HG02642 (cell line): Measurements from ENCODE around the gene GPNMB.
A peak's percentile ranks its signal among the peaks of the same experiment; 100 is the strongest.

Experiments
- ATAC-seq: cut with Tn5 transposase; IDR thresholded peaks from one replicate; pipeline ENCODE4 v1.9.1; 2021; ENCODE audit warnings: mild to moderate bottlenecking; ENCODE audit not compliant: unreplicated experiment, poor library complexity

GPNMB gene

DNA sequence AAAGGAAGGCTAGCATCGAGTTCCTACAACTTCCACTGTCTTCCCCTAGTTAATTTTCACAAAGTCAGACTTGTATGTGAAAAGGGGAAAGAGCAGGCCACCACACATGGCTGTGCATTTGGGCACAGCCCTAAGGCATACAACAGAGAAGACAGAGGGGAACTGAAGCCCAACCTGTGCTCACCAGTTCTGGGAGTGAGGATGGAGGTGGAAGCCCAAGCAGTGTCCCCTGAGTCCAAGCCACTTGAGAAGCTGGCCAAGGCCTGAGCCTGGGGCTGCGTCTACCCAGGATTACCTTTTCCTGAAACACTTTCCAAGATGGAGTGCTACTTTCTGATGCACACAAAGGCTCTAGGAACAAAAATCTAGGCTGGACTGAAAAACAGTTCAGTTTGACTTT, 20.3 kb downstream of the GPNMB start:
- no peak for ATAC-seq

DNA sequence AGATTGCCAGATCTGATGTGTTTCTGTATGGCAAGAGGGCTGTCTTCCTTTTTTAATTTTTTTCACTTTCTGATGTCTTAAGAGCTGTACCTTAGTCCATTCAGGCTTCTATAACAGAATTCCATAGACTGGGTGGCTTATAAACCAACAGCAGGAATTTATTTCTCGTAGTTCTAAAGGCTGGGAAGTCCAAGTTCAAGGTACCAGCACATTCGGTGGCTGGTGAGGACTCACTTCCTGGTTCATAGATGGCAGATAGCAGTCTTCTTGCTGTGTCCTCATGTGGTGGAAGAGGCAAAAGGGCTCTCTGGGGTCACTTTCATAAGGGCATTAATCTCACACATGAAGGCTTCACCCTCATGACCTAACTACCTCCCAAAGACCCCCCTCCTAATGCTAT, 20.8 kb downstream of the GPNMB start:
- ATAC-seq = no peak

DNA sequence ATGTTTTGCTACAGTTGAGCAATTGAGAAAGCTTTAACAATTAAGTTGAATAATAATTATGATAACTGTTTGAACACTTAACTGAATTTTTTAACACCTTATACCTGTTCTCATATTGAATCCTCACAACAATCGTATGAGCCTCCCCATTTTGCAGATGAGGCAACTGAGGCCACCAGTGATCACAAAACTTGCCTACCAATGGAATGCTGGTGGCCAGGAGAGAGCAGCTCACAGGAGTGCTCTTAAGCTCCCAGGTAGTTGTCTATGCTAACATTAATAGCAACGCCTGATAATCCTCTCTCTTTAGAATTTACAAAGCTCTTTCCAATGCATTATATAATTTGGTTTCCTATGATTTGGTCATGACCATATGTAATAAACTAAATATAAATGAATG, 21.6 kb downstream of the GPNMB start:
- no peak for ATAC-seq

- ATAC-seq = no peak
Observed at GRCh38 chr7:23268746-23269145, 22.2 kb downstream of the GPNMB start.

DNA sequence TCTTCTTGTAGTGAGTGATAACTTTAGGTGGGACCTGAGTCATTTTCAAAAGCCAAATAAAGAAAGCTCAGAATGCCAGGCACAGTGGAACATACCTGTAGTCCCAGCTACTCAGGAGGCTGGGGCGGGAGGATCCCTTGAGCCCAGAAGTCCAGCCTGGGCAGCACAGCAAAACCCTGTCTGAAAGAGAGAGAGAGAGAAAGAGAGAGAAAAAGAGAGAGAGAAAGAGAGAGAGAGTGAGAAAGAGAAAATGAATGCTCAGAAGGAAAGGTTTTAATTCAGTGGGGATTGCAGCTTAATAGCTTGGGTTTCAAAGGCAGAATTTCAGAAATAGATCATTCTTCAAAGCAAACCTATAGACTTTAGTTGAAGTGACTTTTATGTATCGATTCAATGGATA, 25.7 kb downstream of the GPNMB start:
- no peak for ATAC-seq

- peak; percentile 96 for ATAC-seq
Observed at GRCh38 chr7:23273141-23273599, 26.6 kb downstream of the GPNMB start.

- ATAC-seq = no peak
Observed at GRCh38 chr7:23275912-23276311, 29.3 kb downstream of the GPNMB start.

GRCh38 chr7:23276376-23276775, 29.8 kb downstream of the GPNMB start:
- ATAC-seq = no peak

GRCh38 chr7:23276947-23277346, 30.4 kb downstream of the GPNMB start:
- no peak for ATAC-seq

DNA sequence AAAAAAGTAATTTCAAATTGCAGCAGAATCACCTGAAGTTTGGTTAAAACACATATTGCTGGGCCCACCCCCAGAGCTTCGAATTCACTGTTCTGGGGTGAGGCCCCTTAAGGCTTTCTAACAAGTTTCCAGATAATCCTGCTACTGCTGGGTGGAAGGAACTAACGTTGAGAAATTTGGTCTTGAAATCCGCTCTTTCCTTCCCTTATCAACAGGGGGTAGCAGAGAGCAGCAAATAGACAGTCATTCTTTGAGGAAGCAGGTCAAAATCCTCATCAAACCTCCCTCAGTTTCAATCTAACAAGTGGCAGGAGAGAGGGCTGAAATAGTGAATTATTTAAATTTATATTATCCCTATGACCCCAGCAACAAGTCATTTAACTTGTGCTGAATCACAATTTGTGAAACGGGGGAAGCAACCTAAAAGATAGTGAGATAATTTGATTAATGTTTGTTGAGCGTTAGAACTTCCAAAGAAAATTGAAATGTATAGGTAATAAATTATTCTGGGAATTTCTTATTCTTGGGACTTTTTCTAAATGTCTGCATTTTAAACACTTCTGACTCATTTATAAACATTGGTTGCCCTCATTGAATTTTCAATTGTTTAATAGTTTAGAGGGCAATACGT, 30.9 kb downstream of the GPNMB start:
- peak; percentile 41 for ATAC-seq

DNA sequence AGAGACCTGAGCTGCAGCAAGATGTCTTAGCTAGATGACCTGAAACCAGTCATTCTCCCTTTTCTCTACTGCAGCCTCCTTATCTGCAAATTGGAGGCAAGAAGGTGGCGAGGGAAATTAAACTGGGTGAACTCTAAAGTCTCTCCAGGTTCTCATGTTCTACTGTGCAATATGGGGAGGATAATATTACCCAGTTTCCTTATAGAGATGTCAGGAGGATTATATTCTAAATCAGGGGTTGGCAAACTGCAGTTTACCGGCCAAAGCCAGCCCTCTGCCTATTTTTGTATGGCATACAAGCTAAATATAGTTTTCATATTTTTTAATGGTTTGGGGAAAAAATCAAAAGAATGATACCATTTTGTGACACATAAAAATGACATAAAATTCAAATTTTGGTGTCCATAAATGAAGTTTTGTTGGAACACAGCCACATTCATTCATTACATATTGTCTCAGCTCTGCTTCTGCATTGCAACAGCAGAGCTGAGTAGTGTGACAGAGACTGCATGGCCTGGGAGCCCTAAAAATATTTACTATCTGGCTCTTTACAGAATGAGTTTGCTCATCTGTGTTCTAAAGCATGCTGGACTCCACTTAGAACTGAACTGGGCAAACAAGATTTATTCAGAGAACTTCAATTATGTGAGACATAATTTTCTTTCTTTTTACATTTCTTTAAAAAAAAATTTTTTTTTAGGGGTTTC, 33.4 kb downstream of the GPNMB start:
- ATAC-seq = no peak

DNA sequence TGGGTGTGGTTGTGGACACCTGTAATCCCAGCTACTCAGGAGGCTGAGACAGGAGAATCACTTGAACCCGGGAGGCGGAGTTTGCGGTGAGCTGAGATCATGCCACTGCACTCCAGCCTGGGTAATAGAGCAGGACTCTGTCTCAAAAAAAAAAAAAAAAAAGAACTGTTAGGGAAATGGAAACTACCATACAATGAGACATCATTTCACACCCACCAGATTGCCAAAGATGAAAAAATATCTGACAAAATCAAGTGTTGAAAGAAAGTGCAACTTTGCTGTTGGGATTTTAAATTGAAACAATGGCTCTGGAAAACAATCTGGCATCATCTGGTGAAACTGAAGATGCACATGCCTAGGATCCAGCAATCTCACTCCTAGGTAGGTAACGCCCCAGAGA, 36.5 kb downstream of the GPNMB start:
- ATAC-seq = no peak

DNA sequence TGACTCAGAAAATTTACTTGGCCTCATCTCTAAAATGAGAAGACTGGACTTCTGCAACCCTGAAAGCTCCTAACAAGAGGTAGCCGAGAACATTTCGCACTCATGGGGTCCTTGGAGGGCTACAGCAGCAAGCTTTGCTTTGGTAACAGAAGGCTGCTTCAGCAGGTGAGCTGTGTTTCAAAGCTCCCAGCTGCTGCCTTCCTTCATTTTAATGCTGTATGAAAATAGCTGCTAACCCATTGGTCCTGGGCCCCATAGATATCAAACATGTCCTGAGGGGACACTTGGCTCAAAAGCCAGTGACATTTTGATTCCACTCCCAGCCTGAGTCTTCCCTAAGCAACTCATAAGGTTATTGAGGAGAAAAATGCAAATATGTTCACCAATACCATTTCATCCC, 38.3 kb downstream of the GPNMB start:
- no peak for ATAC-seq

DNA sequence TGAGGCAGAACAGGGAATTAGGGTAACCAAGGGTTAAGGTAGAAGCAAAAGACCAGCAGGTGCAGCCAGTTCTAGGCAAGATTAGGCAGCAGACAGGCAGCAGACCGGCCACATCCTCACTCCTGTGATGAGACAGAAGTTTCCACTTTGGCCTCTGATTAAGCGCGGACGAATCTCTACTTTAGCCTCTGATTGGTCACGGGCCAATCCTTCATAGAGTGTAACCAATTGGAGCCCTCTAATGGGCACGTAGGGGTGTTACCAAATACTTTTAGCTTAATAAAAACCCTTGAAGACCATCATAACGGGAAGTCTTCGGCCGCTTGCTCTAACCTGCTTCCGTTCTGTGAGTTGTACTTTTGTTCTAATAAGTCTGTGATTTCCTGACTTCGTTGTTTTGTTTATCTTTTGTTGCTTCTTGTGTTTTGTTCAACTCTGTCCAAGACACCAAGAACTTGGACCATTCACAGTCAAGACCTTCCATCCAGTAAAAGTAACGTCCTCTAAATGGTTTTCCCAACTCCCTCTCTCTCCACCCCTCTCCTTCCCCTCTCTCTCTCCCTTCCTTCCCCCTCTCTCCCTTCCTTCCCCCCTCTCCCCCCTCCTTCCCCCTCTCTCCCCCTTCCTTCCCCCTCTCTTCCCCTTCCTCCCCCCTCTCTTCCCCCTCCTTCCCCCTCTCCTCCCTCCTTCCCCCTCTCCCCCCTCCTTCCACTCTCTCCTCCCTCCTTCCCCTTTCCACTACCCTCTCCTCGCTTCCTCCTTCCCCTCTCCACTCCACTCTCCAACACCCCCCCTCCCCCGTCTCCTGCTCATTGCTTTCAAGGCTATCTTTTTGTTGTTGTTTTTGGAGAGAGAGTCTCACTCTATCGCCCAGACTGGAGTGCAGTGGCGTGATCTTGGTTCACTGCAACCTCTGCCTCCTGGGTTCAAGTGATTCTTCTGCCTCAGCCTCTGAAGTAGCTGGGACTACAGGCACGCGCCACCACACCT, 39.4 kb downstream of the GPNMB start:
- ATAC-seq = no peak

DNA sequence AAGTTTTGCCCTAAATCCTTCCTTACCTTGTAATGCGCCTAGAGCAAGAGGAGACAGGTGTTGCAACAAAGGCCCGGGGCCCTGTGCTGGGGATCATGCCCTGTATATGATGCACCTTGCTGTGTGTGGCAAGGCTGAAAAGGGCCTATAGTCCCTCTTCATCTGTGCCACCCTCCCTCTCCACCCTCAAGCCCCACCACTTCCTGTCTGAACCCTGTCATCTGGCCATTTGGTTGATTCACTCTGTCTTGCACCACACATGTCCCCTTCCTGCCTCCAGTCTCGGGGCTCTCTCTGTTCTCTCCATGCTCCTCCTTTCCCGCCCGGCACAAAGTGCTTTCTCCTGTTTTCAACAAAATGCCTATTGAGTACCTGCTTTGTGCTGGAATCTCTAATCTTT, 41.0 kb downstream of the GPNMB start:
- ATAC-seq = no peak

DNA sequence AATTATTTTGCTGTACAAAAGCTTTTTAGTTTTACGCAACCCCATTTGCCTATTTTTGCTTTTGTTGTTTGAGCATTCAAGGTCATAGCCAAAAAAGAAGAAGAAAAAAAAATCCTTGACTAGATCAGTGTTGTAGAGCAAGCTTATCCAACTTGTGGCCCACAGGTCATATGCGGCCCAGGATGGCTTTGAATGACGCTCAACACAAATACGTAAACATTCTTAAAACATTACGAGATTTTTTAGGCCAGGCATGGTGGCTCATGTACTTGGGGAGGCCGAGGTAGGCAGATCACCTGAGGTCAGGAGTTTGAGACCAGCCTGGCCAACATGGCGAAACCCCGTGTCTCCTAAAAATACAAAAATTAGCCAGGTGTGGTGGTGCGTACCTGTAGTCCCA, 44.4 kb downstream of the GPNMB start:
- no peak for ATAC-seq

DNA sequence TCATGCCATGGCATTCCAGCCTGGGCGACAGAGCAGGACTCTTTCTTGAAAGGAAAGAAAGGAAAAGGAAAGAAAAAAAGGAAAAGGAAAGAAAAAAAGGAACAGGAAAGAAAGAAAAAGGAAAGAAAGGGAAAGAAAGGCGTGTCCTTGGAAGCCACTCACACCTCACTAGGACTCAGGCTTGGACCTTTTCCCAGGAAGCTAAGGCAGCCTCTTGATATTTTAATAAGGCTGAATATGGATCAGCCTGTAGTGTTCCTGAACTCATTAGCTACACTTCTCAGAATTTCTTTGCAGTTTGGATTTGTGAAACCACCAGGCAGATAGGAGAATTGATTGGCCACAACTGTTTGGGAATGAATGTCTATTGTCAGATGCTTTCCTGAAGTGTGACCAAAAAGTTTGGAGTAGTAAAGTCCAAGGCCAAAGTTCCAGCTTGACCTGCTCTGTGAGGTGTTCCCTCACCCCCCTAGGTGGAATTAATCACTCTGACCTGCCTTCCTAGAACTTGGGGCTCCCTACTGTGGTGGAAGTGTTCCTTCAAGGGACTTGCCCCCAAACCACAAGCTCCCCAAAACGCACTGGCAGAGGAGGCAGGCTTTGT, 45.5 kb downstream of the GPNMB start:
- no peak for ATAC-seq

DNA sequence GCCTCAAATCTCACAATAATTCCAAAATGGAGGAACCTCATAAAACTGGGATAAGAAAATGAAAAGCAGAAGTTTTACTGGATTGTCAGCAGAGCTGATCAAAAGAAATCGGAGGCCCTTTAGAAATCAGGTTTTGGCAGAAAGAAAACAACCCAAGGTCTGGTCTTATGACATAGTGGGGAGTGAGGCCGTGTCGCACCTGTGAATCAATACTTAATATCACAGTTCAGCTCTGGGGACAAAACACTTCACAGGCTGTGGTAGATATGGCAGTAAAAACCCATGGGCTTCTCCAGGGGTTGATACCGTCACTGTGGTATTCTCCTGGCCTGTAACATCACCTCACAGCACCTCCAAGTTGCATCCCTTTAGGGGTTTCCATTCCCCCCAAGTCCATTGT, 46.0 kb downstream of the GPNMB start:
- ATAC-seq = no peak

- no peak for ATAC-seq
Observed at GRCh38 chr7:23293500-23294073, 47.0 kb downstream of the GPNMB start.
